HEK293 (cell line): Measurements from ENCODE around the gene FES.

Source experiments
- CTCF ChIA-PET: fragments of 350-600 bp; formaldehyde crosslinking; extraction: SDS; loops from one replicate; lab custom pipeline; 2021; ENCODE audit warnings: antibody characterized with exemption; lab: Yijun Ruan, JAX
- POLR2A ChIA-PET: fragments of 300-600 bp; formaldehyde crosslinking; extraction: SDS; loops from one replicate; lab custom pipeline; 2020; ENCODE audit warnings: antibody characterized with exemption, inconsistent platforms; lab: Yijun Ruan, JAX
- H3K27ac ChIP-seq: fragments of 200-500 bp; sonication (Bioruptor generic); 2 replicates; pipeline ENCODE4 v1.5.1; 2014; ENCODE audit warnings: low read depth, low read length, control low read depth, inconsistent platforms; ENCODE audit errors: extremely low read depth
- H3K36me3 ChIP-seq, 2 experiments: fragments of 200-500 bp in 1 of 2; sonication (Bioruptor generic) in 1 of 2; 1 replicate in 1 of 2; 2 replicates in 1 of 2; pipeline ENCODE4 v1.5.1; 2014 to 2017; ENCODE audit warnings: inconsistent platforms in 2 of 2, low read length in 2 of 2; ENCODE audit not compliant: control insufficient read depth in 2 of 2, insufficient read depth in 1 of 2
- H3K4me1 ChIP-seq: fragments of 200-500 bp; sonication (Bioruptor generic); 2 replicates; pipeline ENCODE4 v1.5.1; 2014; ENCODE audit warnings: mild to moderate bottlenecking, low read length, inconsistent platforms; ENCODE audit not compliant: control insufficient read depth, insufficient read depth
- H3K4me3 ChIP-seq: 2 replicates; pipeline ENCODE4 v1.5.1; 2011; ENCODE audit warnings: low read depth, mild to moderate bottlenecking, control low read depth, low read length, moderate library complexity
- H3K9me3 ChIP-seq: fragments of 200-500 bp; sonication (Bioruptor generic); 2 replicates; pipeline ENCODE4 v1.5.1; 2014; ENCODE audit warnings: low read depth, low read length, inconsistent platforms; ENCODE audit not compliant: control insufficient read depth, insufficient read depth
- HOXD13 ChIP-seq: sonication (generic); formaldehyde crosslinking; IDR thresholded peaks from 2 replicates; pipeline ENCODE4 v1.8.0; 2022; ENCODE audit warnings: missing genetic modification reagents, borderline replicate concordance
- MYNN ChIP-seq: fragments of 450-650 bp; formaldehyde crosslinking; IDR thresholded peaks from 2 replicates; pipeline ENCODE4 v1.5.1; 2016; ENCODE audit warnings: missing biosample characterization, missing genetic modification characterization, borderline replicate concordance
- MZF1 ChIP-seq: fragments of 450-650 bp; formaldehyde crosslinking; IDR thresholded peaks from 2 replicates; pipeline ENCODE4 v1.5.1; 2017; ENCODE audit warnings: missing biosample characterization, missing genetic modification characterization, borderline replicate concordance
- ZEB2 ChIP-seq: fragments of 450-650 bp; formaldehyde crosslinking; IDR thresholded peaks from 2 replicates; pipeline ENCODE4 v1.5.1; 2016; ENCODE audit warnings: missing biosample characterization, missing genetic modification characterization
- ZNF146 ChIP-seq: fragments of 450-650 bp; formaldehyde crosslinking; IDR thresholded peaks from 2 replicates; pipeline ENCODE4 v1.5.1; 2016; ENCODE audit warnings: missing biosample characterization, missing genetic modification characterization
- ZNF174 ChIP-seq: fragments of 450-650 bp; formaldehyde crosslinking; IDR thresholded peaks from 2 replicates; pipeline ENCODE4 v1.5.0; 2017; ENCODE audit warnings: missing biosample characterization, mild to moderate bottlenecking, missing genetic modification characterization
- ZNF202 ChIP-seq: fragments of 450-650 bp; formaldehyde crosslinking; IDR thresholded peaks from 2 replicates; pipeline ENCODE4 v1.5.1; 2016; ENCODE audit warnings: missing biosample characterization, missing genetic modification characterization, borderline replicate concordance
- ZNF518A ChIP-seq: fragments of 450-650 bp; formaldehyde crosslinking; conservative IDR thresholded peaks from 2 replicates; pipeline ENCODE4 v1.5.1; 2016; ENCODE audit warnings: low read depth, missing biosample characterization, missing genetic modification characterization
- ZNF544 ChIP-seq: fragments of 450-650 bp; formaldehyde crosslinking; IDR thresholded peaks from 2 replicates; pipeline ENCODE4 v1.5.0; 2017; ENCODE audit warnings: missing biosample characterization, missing genetic modification characterization
- ZSCAN30 ChIP-seq: fragments of 450-650 bp; IDR thresholded peaks from 2 replicates; pipeline ENCODE4 v1.5.1; 2018; ENCODE audit warnings: missing biosample characterization, mild to moderate bottlenecking, missing genetic modification characterization, moderate library complexity
- TF ChIP-seq, protein P1 (sequence below): fragments of 450-650 bp; formaldehyde crosslinking; IDR thresholded peaks from 2 replicates; pipeline ENCODE4 v1.5.1; 2016; ENCODE audit warnings: missing biosample characterization, missing genetic modification characterization, low read depth
- TF ChIP-seq, protein P2 (sequence below): fragments of 450-650 bp; IDR thresholded peaks from 2 replicates; pipeline ENCODE4 v1.5.1; 2018; ENCODE audit warnings: missing biosample characterization, missing genetic modification characterization
- TF ChIP-seq, protein P3 (sequence below): fragments of 450-650 bp; formaldehyde crosslinking; IDR thresholded peaks from 2 replicates; pipeline ENCODE4 v1.5.1; 2017; ENCODE audit warnings: missing biosample characterization, missing genetic modification characterization
- TF ChIP-seq, protein P4 (sequence below): fragments of 450-650 bp; formaldehyde crosslinking; IDR thresholded peaks from 2 replicates; pipeline ENCODE4 v1.5.1; 2016; ENCODE audit warnings: missing biosample characterization, missing genetic modification characterization

Gene FES

DNA sequence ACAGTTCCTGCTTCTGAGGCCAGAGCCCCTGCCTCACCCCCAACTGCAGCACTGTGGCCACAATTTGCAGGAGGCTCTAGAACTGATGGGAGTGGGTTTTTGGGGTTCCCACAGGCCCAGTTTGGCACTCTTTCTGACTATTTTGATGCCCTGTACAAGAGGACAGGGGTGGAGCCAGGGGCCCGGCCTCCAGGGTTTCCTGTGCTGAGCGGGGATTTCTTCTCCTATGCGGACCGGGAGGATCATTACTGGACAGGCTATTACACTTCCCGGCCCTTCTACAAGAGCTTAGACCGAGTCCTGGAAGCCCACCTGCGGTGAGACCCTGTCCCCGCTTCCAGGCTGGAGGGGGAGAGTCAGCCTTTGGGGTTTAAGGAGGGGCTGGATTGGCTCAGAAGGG is 25.7 kb downstream of the FES start:
- ChIA-PET CTCF (interaction anchor here (0.7 to 1.9 kb wide), 5 partner anchors 14 to 941 kb away, joined by 3 to 5 read pairs (median 4); partner anchors contain the start of gene HDDC3), POLR2A (interaction anchor here (0.6 to 1.4 kb wide), 3 partner anchors 8 to 718 kb away, joined by 3 to 4 read pairs (median 4); no protein-coding TSS in a partner anchor)
- Histone ChIP-seq H3K27ac (no peak overlapping the region), H3K4me3 (no peak overlapping the region), H3K36me3 (peaks cover 26 to 92% of the 10 kb centered on the region in 2 experiments), H3K4me1 (no peaks in the 10 kb centered on the region), H3K9me3 (no peaks in the 10 kb centered on the region)
- no peak for TF ChIP-seq MYNN (tag by site-specific recombination)
- TF ChIP-seq, protein P1, sequence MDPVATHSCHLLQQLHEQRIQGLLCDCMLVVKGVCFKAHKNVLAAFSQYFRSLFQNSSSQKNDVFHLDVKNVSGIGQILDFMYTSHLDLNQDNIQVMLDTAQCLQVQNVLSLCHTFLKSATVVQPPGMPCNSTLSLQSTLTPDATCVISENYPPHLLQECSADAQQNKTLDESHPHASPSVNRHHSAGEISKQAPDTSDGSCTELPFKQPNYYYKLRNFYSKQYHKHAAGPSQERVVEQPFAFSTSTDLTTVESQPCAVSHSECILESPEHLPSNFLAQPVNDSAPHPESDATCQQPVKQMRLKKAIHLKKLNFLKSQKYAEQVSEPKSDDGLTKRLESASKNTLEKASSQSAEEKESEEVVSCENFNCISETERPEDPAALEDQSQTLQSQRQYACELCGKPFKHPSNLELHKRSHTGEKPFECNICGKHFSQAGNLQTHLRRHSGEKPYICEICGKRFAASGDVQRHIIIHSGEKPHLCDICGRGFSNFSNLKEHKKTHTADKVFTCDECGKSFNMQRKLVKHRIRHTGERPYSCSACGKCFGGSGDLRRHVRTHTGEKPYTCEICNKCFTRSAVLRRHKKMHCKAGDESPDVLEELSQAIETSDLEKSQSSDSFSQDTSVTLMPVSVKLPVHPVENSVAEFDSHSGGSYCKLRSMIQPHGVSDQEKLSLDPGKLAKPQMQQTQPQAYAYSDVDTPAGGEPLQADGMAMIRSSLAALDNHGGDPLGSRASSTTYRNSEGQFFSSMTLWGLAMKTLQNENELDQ = no peak
- no peak for TF ChIP-seq ZNF202 (tag by site-specific recombination)
- TF ChIP-seq MZF1 (tag by site-specific recombination) = no peak
- TF ChIP-seq ZEB2 = no peak
- TF ChIP-seq HOXD13 (CRISPR knock-in tag) = no peak
- no peak for TF ChIP-seq ZNF518A (tag by site-specific recombination)
- TF ChIP-seq, protein P2, sequence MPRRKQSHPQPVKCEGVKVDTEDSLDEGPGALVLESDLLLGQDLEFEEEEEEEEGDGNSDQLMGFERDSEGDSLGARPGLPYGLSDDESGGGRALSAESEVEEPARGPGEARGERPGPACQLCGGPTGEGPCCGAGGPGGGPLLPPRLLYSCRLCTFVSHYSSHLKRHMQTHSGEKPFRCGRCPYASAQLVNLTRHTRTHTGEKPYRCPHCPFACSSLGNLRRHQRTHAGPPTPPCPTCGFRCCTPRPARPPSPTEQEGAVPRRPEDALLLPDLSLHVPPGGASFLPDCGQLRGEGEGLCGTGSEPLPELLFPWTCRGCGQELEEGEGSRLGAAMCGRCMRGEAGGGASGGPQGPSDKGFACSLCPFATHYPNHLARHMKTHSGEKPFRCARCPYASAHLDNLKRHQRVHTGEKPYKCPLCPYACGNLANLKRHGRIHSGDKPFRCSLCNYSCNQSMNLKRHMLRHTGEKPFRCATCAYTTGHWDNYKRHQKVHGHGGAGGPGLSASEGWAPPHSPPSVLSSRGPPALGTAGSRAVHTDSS (tag by site-specific recombination) = no peak
- TF ChIP-seq, protein P3, sequence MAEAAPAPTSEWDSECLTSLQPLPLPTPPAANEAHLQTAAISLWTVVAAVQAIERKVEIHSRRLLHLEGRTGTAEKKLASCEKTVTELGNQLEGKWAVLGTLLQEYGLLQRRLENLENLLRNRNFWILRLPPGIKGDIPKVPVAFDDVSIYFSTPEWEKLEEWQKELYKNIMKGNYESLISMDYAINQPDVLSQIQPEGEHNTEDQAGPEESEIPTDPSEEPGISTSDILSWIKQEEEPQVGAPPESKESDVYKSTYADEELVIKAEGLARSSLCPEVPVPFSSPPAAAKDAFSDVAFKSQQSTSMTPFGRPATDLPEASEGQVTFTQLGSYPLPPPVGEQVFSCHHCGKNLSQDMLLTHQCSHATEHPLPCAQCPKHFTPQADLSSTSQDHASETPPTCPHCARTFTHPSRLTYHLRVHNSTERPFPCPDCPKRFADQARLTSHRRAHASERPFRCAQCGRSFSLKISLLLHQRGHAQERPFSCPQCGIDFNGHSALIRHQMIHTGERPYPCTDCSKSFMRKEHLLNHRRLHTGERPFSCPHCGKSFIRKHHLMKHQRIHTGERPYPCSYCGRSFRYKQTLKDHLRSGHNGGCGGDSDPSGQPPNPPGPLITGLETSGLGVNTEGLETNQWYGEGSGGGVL (tag by site-specific recombination) = no peak
- TF ChIP-seq ZNF146 (tag by site-specific recombination) = no peak
- TF ChIP-seq ZSCAN30 (tag by site-specific recombination) = no peak
- TF ChIP-seq, protein P4, sequence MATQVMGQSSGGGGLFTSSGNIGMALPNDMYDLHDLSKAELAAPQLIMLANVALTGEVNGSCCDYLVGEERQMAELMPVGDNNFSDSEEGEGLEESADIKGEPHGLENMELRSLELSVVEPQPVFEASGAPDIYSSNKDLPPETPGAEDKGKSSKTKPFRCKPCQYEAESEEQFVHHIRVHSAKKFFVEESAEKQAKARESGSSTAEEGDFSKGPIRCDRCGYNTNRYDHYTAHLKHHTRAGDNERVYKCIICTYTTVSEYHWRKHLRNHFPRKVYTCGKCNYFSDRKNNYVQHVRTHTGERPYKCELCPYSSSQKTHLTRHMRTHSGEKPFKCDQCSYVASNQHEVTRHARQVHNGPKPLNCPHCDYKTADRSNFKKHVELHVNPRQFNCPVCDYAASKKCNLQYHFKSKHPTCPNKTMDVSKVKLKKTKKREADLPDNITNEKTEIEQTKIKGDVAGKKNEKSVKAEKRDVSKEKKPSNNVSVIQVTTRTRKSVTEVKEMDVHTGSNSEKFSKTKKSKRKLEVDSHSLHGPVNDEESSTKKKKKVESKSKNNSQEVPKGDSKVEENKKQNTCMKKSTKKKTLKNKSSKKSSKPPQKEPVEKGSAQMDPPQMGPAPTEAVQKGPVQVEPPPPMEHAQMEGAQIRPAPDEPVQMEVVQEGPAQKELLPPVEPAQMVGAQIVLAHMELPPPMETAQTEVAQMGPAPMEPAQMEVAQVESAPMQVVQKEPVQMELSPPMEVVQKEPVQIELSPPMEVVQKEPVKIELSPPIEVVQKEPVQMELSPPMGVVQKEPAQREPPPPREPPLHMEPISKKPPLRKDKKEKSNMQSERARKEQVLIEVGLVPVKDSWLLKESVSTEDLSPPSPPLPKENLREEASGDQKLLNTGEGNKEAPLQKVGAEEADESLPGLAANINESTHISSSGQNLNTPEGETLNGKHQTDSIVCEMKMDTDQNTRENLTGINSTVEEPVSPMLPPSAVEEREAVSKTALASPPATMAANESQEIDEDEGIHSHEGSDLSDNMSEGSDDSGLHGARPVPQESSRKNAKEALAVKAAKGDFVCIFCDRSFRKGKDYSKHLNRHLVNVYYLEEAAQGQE (tag by site-specific recombination) = no peak
- no peak for TF ChIP-seq ZNF544
- no peak for TF ChIP-seq ZNF174
